ENCODE data around the gene CD86.
"Not testable (repeated sequence)": the region's sequence is repeated elsewhere in the genome, so short reads cannot be mapped to it uniquely, and the experiment has no call there.

CD86 gene, protein sequence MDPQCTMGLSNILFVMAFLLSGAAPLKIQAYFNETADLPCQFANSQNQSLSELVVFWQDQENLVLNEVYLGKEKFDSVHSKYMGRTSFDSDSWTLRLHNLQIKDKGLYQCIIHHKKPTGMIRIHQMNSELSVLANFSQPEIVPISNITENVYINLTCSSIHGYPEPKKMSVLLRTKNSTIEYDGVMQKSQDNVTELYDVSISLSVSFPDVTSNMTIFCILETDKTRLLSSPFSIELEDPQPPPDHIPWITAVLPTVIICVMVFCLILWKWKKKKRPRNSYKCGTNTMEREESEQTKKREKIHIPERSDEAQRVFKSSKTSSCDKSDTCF

DNA sequence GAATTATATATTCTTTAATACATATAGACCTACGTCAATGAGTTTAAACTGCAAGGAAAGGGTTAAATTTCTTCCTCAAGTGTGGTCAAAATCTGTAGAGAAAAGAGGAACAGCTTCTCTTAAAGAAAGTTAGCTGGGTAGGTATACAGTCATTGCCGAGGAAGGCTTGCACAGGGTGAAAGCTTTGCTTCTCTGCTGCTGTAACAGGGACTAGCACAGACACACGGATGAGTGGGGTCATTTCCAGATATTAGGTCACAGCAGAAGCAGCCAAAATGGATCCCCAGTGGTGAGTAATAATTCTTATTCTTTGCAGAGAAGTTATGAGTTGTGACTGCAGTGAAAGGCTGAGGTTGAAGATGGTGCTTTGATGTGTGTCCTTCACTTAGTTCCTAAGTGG is at the start of gene CD86:
TSS of gene CD86 (plus strand) at position 148 of the 400 bp plus-strand sequence. CDS start at position 276, 128 bp downstream.
- DNase-seq: no peak

DNA sequence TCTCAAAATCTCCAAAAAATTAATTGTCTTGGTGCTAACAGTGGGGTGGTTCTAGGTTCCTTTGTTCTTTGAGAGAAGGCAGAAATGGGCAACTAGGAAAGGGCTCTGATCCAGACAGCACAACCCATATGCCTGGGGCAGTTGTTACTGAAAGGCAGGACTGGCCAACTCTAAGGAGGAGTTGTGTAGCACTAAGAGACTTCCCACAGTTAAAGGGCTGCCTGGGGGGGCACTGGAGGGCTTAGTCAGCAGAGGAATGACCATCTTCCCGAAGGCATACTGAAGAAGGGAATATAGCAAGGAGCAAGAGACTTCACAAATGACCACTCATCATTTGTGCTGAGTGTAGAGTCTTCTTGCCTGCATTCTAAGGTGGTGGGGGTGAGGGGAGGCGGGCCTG is 48.9 kb upstream of the CD86 start:
- DNase-seq: no peak

DNA sequence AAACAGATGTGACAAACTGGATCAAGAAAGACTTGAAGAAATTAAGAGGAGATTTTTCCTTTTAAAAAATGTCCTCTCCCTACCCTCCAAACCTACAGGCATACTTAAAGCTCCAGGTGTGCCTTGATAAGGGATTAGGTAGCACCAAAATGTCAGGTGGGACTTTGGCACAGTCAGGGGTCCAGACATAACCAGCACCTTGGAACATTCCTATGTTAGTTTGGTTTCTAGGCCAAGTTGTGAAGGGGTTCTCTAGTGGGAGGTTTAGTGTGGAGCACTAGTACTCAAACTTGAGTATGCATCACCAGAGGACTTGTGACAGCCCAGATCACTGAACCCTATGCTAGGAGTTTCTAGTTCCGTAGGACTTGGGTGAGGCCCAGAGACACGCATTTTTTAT is 47.0 kb upstream of the CD86 start:
- no peak for DNase-seq

GRCh38 chr3:122010506-122010905 is 44.7 kb upstream of the CD86 start:
- DNase-seq: no peak

DNA sequence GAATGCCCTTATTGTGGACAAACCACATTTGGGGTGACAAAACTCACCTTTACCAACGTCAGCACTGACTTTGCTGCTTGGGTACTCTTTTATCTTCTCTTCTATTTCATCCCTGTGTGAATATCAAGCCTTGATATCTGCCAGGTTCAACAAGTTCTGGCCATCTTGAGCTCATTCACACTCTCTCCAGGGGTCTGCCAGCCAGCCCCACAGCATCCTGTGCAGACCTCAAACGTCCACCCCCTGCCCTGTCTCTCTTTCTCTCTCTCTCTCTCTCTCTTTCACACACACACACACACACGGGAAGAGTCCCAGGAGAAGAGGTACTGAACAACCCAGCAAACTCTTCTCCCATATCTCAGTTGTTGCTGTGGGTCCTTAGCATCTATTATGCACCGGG is 43.8 kb upstream of the CD86 start:
- DNase-seq: no peak

- DNase-seq: no peak
Observed at GRCh38 chr3:122012821-122013220, 42.3 kb upstream of the CD86 start.

DNA sequence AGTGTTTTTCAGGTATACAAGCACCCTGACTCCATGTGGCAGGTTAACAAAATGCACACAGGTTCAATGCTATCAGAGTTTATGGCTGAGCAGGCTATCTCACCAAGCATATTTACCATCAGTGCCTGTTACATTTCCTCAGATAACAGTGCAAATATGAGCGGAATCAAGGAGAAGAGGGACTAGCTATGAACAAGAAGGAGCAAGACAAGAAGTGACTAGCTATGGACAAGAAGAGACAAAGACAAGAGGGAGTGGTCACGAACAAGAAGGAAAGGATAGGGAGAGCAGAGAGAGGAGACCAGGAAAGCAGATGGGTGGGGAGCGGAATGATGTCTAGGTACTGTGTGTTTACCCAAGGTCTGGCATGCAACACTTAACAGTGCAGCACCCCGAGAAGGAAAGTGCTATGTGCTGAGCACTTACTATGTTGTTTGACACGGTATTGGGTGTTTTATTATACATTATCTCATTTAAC is 41.7 kb upstream of the CD86 start:
- no peak for DNase-seq

DNA sequence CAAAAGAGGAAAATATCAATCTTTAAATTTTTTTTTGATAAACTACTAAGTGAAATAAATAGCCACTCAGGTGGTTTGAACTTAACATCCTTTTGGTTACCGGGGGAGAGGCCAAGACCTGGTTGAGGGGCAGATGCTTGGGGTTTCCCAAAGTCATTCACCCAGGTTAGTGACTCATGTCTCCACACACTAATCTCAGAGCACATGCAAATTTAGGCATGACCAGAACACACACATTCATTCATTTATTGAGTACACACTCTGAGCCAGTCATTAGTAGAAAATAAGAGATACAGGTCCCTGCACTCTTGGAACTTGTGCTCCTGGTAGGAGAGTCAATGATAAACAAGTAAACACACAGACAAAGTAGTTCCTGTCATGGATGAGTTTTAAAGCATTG is 40.4 kb upstream of the CD86 start:
- DNase-seq: no peak

- no peak for DNase-seq
Observed at GRCh38 chr3:122019493-122019892, 35.7 kb upstream of the CD86 start.

- no peak for DNase-seq
Observed at GRCh38 chr3:122021037-122021436, 34.1 kb upstream of the CD86 start.

DNA sequence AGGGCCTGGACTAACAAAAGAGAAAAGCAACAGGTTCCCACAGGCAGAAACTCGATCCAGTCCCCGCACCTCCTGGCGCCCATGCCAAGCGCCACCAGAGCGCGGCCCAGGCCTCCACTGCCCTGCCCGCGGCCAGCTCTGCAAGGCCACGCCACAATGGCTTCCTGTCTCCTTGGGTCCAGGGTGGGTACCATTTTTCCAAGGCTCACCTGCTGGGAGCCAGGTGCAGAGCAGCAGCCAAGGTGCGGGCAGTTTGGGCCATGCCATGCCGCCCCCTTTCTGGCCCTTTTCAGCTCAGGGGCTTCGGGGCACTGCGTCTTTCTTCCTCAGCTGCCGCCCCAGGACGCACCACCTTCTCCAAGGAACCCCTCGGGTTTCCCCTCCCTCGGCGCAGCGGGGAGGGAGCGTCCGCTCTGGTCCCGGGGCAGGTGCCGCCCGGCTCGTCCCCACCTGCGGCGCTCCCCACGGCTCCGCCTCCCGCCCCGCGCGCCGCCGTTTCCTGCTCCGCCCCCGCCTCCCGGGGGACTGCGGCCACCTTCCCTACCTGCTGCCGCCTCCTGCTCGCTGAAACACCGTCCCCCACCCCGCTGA is 33.3 kb upstream of the CD86 start, which contains the start of gene ILDR1:
TSS of gene ILDR1 (minus strand) at position 437 of the 591 bp plus-strand sequence. CDS start at position 267, 170 bp downstream.
- peak; percentile 67 for DNase-seq

GRCh38 chr3:122023335-122023910 is 31.7 kb upstream of the CD86 start:
- DNase-seq: no peak

GRCh38 chr3:122024800-122025199 is 30.4 kb upstream of the CD86 start:
- no peak for DNase-seq

- DNase-seq: no peak
Observed at GRCh38 chr3:122025296-122025695, 29.9 kb upstream of the CD86 start.

DNA sequence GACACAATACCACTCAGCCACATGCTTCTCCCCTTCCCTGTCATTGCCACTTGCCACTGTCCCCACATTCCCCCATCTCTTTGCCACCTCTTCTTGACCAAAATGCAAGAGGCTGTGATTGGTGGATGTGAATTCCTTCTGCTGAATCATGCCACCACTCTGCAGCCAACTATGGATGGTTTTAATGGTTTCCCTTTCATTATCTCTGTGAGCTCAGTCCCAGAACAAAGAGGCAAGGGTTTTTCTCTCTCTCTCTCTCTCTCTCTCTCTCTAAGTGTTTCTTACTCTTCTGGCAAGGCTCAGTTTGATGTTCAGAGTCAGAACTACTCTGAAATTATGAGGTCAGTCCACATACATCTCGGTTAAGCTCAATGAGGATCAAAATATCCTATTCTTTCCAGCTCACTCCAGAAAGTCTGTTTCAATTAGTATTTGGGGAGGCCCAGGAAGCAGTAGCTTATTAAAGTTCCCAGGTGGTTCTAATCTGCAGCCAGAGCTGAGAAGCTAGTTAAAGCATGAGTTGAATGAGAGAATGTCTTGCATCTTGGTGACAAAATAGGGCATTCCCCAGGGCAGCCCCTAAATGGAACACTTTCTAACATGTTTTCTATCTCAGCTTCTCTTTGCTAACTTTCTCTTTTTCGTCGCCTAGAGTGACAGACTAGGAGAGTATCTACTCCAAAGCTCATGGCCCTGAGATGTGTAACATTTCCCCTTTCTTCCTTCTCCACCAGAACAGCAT is 24.6 kb upstream of the CD86 start:
- DNase-seq: no peak

GRCh38 chr3:122031123-122031468 is 24.1 kb upstream of the CD86 start:
- DNase-seq: no peak

- no peak for DNase-seq
Observed at GRCh38 chr3:122032531-122032930, 22.6 kb upstream of the CD86 start.

GRCh38 chr3:122033023-122033422 is 22.1 kb upstream of the CD86 start:
- DNase-seq: no peak

GRCh38 chr3:122047296-122047695 is 7.9 kb upstream of the CD86 start:
- not testable (repeated sequence) for DNase-seq

DNA sequence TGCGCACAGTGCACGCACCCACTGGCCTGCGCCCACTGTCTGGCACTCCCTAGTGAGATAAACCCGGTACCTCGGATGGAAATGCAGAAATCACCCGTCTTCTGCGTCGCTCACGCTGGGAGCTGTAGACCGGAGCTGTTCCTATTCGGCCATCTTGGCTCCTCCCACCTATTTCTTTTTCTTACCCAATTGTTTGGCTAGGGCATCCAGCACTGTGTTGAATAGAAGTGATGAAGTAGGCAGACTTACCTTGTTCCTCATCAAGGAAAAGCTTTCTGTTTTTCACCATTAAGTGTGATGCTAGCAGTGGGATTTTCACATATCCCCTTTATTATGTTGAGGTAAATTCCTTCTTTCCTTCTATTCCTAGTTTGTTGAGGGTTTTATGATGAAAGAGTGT is 7.4 kb upstream of the CD86 start:
- DNase-seq: not testable (repeated sequence)

GRCh38 chr3:122052968-122053367 is 2.2 kb upstream of the CD86 start:
- no peak for DNase-seq

DNA sequence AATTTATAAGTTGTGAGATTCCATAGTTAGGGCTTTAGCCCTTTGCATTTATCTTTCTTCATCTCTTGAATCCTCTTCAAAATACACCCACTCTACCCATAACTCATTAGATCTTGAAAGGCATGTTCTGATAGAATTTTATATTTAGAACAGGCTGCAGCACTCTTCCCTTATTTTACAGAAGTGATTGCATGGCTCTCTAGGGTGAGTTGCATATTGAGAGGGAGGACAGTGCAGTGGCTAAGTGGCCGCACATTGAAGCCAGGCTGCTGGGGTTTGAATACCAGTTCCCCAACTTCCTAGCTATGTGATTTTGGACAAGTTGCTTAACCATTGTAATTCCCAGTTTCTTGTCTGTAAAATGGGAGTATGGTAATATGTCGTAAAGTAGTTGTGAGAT is 2.5 kb downstream of the CD86 start:
- no peak for DNase-seq

- no peak for DNase-seq
Observed at GRCh38 chr3:122058294-122058693, 3.1 kb downstream of the CD86 start.
